Esophagus squamous epithelium (tissue), 4 donors: ENCODE data around the gene ATXN1.

Experiments used
- POLR2A ChIP-seq, 4 donors: fragments of 450-650 bp; IDR thresholded peaks; one replicate each; pipeline ENCODE4 v1.6.1; 2017; ENCODE audit warnings: antibody characterized with exemption in 4 of 4, mild to moderate bottlenecking in 4 of 4, moderate library complexity in 3 of 4
- TF ChIP-seq, protein P1 (sequence below), 6 experiments: fragments of 450-650 bp in 4 of 6; fragments of 200-600 bp in 2 of 6; sonication (generic) in 2 of 6; IDR thresholded peaks; one replicate each; pipeline ENCODE4 v1.5.1; 2016 to 2019; ENCODE audit warnings: antibody characterized with exemption in 6 of 6, mild to moderate bottlenecking in 4 of 6, moderate library complexity in 4 of 6

GRCh38 chr6:16696496-16696895, 64.8 kb downstream of the ATXN1 start:
- TF ChIP-seq, protein P1, sequence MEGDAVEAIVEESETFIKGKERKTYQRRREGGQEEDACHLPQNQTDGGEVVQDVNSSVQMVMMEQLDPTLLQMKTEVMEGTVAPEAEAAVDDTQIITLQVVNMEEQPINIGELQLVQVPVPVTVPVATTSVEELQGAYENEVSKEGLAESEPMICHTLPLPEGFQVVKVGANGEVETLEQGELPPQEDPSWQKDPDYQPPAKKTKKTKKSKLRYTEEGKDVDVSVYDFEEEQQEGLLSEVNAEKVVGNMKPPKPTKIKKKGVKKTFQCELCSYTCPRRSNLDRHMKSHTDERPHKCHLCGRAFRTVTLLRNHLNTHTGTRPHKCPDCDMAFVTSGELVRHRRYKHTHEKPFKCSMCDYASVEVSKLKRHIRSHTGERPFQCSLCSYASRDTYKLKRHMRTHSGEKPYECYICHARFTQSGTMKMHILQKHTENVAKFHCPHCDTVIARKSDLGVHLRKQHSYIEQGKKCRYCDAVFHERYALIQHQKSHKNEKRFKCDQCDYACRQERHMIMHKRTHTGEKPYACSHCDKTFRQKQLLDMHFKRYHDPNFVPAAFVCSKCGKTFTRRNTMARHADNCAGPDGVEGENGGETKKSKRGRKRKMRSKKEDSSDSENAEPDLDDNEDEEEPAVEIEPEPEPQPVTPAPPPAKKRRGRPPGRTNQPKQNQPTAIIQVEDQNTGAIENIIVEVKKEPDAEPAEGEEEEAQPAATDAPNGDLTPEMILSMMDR (IDR thresholded peaks at IDR 0.05): no peak
- no peak for TF ChIP-seq POLR2A (IDR thresholded peaks at IDR 0.05)
